22Rv1 (cell line): ENCODE measurements around the gene PTCRA.

Source experiments
- CTCF ChIP-seq: fragments of 450-650 bp; IDR thresholded peaks from 2 replicates; pipeline ENCODE4 v1.5.1; 2017; ENCODE audit warnings: mild to moderate bottlenecking
- ZFX ChIP-seq: fragments of 450-650 bp; IDR thresholded peaks from 2 replicates; pipeline ENCODE4 v1.6.1; 2017; ENCODE audit warnings: antibody characterized with exemption, borderline replicate concordance

GRCh38 chr6:42904467-42904866 is 11.4 kb upstream of the PTCRA start:
- TF ChIP-seq CTCF (no peak), ZFX (no peak)
